HG02885 (cell line): ENCODE results near the gene URI1.
"Not testable (repeated sequence)": the region's sequence is repeated elsewhere in the genome, so short reads cannot be mapped to it uniquely, and the experiment has no call there.

Experiments
- ATAC-seq: cut with Tn5 transposase; IDR thresholded peaks from one replicate; pipeline ENCODE4 v1.9.1; 2021; ENCODE audit warnings: mild to moderate bottlenecking; ENCODE audit not compliant: unreplicated experiment, poor library complexity

Gene URI1

GRCh38 chr19:29941828-29942403 lies at the start of gene URI1:
TSS of gene URI1 (plus strand) at chr19:29942239. CDS start at chr19:29942548, 309 bp downstream.
- peak; percentile 84 for ATAC-seq

GRCh38 chr19:29893606-29894284 lies 48.3 kb upstream of the URI1 start:
- ATAC-seq: no peak

GRCh38 chr19:29896802-29897201 lies 45.2 kb upstream of the URI1 start:
- no peak for ATAC-seq

GRCh38 chr19:29897466-29897865 lies 44.6 kb upstream of the URI1 start:
- ATAC-seq: no peak

GRCh38 chr19:29904017-29904416 lies 38.0 kb upstream of the URI1 start:
- ATAC-seq: no peak

- no peak for ATAC-seq
Measured at GRCh38 chr19:29908963-29909944, 32.8 kb upstream of the URI1 start.

GRCh38 chr19:29914933-29915332 lies 27.1 kb upstream of the URI1 start:
- ATAC-seq: no peak

- not testable (repeated sequence) for ATAC-seq
Measured at GRCh38 chr19:29915832-29916231, 26.2 kb upstream of the URI1 start.

GRCh38 chr19:29917911-29918310 lies 24.1 kb upstream of the URI1 start:
- ATAC-seq: no peak

GRCh38 chr19:29918891-29919290 lies 23.1 kb upstream of the URI1 start:
- no peak for ATAC-seq

GRCh38 chr19:29922972-29923371 lies 19.1 kb upstream of the URI1 start:
- ATAC-seq: no peak

- no peak for ATAC-seq
Measured at GRCh38 chr19:29923653-29924052, 18.4 kb upstream of the URI1 start.

- ATAC-seq: no peak
Measured at GRCh38 chr19:29926031-29926430, 16.0 kb upstream of the URI1 start.

- ATAC-seq: no peak
Measured at GRCh38 chr19:29926801-29927200, 15.2 kb upstream of the URI1 start.

GRCh38 chr19:29927944-29928625 lies 14.0 kb upstream of the URI1 start:
- peak; percentile 75 for ATAC-seq

- ATAC-seq: peak; percentile 63
Measured at GRCh38 chr19:29928831-29929230, 13.2 kb upstream of the URI1 start.

GRCh38 chr19:29934257-29934656 lies 7.8 kb upstream of the URI1 start:
- no peak for ATAC-seq

- no peak for ATAC-seq
Measured at GRCh38 chr19:29934781-29935180, 7.3 kb upstream of the URI1 start.

- no peak for ATAC-seq
Measured at GRCh38 chr19:29936409-29936808, 5.6 kb upstream of the URI1 start.

GRCh38 chr19:29939628-29940027 lies 2.4 kb upstream of the URI1 start:
- no peak for ATAC-seq
